DMS153 treated with DMSO at 0.1 percent for 48 hours (cell line): ENCODE data around the gene SETMAR.

Experiments used
- DNase-seq: peaks from one replicate; lab custom pipeline; 2025; ENCODE audit not compliant: unreplicated experiment; lab: John Stamatoyannopoulos, UW

SETMAR gene

DNA sequence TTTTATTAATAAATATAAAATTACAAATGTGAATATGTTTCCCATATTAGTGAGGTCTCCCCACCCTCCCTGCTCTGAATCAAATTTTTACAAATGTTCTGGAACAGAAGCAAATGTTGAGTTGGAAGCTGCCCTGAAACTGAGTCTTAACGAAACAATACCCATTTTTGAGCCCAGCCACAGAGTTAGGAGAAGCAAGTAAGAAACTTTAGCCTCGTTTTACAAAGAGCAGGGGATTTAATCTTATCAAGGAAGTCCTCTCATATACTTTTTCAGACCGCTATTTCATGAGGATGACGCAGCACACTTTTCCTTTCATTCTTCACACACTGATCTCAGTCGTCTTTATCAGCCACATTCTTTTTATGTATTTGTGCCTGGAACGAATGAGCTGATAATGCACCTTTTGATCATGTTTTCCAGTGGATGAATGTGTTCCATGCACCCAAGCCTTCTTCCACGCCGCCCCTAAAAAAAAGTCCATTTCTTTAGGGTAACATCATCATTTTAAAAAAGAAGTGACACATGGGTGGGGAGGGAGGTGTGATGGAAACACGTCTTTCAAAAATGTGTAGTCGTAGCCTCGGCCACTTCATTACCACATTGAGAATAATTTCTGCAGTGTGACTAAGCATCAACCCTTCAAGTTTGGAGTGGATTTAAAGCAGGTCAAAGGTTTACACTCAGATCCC is 48.1 kb downstream of the SETMAR start:
- no peak for DNase-seq

DNA sequence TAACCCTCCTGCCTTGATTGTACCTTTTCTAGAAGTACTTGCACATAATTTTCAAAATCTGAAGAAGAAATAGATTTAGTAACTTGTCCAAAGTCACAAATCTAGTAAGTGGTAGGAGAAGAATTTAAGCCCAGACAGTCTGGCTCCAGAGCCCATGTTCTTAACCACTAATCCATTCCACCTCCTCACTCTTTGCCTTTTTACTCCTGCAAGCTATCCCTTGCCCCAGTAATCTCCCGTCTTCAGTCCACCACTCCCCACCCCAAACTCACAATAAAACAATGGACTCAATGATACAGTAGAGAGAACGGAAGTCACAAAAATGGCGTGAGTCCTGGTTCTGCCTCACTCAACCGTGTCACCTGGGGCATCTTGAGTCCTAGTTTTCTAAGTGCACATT is 48.7 kb downstream of the SETMAR start:
- DNase-seq = no peak

DNA sequence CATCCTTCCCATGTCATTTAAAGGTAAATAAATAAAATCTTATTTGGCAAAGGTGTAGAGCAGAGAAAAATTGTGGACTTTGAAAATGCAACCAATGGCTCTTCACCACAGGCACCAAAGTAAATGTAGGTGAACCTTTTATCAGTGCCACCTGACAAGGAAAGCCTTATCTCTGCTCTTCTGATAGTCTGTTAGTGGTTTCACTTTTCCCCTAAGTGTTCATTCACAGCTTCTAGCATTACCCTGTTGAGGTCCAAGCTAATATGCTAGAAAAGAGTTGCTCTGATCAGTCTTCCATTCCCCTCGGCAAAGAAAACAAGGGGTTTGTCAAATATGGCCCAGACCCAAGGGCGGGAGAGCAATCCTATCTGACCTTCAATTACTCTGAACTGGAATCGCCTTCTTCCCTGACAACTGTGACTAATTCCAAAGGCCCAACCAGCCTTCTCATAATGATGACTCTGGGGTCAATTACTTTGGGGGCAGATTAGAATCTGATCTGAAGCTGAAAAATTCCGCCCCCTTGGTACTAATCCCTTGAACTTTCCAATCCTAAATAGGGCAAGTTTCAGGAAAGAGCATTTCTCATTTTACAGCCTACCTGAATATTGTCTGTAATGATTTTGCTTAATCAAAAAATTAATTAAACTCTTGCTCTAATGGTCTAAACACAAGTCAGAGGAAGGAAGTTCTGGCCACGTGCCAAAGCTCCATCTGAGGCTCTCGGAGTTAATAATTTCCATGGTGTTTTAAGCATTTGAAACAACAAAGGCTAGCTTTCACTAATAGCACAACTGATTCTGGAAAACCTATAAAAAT is 52.4 kb downstream of the SETMAR start:
- DNase-seq = no peak

DNA sequence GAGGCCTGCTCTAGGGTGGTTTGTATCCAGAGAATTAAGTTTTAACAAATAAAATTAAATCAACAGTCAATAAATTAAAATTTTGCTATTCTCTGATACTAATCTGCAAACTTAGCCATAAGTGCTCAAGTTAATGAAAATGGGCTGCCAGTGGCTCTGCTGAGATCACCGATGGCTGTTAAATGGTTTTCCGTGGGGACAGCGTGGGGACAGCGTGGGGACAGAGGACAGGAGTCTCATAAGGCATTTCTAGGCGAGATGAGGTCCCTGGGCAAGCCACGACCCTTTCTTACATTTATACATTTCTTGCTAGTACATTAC is 53.0 kb downstream of the SETMAR start:
- no peak for DNase-seq

DNA sequence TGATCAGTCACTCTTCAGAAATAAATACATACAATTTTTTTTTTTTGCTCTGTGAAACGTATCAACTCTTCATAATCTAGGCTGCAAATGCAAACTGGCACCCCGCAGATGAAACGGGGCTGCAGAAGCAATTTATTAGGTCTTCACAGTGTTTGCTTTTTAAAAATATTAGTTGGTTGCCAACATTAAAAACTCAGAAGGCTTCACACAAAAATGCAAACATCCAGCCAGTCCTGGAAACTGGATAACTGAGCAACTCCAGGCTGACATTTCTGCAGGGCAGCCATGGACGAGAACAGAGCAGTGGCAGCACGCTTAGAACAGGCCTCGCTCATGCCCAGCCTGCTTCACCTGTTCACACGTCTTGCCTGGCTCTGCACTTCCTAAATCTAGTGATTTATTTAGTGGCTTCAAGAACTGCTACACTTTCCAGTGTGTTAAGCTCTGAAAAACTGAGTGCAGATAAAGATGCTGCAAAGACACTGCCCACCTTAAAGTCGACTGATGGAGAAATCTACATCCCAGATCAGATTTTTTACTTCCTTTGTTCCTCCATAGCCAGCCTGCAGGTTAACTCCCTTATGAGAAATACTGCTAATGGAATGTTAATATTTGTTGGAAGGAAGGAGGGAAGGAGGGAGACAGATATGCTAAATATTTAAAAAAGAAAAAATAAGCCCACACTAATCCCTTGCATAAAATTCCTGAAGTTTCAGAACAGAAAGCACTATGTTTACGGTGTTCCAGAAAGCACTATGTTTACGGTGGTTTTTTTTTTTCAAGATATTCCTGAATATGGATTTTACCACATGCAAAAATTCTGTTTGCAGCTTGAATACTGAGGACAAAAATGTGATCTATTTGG is 53.6 kb downstream of the SETMAR start:
- DNase-seq = no peak

DNA sequence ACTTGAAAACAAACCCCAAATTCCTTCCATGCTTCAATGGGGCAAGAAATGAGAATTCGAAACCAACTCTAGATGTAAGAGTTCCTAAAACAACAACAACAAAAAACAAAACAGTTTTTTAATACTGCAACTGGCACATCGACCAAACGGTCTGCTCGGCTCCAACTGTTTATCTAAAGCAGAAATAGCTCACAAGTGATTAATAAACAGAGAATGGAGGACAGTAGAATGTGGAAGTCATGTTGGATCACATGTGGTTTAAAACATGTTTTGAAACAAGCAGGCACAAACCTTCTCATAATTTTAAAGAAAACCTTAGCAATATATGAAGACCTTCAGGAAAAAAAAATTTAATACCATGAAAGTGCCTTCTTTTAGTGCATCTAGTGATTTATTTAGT is 55.1 kb downstream of the SETMAR start:
- DNase-seq = no peak

DNA sequence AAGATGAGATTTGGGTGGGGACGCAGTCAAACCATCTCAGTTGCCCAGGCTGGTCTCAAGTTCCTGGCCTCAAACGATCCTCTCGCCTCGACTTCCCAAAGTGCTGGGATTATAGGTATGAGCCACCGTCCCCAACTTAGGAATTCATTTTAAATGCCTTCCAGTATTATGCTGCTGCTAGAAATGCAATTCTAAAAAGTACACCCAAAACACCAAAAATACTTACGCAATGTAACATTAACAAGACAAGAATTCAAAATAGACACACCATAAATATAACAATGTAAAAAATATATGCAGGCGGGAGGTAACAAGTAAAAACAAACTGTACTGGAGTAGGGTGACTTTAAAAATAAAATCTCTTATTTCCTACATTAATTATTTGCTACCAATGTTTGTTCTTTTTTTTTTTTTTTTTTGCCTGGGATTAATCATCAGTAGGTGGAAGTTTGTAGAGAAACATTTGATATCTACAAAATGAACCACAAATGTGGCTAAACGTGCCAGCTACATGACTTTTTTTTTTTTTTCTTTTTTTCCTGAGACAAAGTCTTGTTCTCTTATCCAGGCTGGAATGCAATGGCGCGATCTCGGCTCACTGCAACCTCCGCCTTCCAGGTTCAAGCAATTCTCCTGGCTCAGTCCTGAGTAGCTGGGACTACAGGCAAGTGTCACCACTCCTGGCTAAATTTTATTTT is 56.8 kb downstream of the SETMAR start:
- DNase-seq = no peak

DNA sequence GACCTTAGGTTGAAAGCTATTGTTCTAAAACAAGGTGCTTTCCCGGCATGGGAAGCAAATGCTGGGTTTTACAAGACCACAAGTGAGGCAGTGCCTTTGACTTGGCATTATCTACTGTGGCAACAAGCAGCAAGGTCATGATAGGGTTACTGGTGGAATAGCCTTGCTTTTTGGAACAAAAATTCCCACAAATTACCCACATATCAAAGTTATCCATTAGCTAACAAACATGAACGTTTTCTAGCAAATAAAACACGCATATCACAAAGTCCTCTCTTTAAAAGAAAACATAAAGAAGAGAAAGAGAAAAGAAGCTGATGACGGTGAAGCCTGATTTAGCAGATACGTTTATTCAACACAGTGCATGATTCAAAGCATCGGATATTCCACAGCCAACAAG is 57.6 kb downstream of the SETMAR start:
- DNase-seq = no peak

DNA sequence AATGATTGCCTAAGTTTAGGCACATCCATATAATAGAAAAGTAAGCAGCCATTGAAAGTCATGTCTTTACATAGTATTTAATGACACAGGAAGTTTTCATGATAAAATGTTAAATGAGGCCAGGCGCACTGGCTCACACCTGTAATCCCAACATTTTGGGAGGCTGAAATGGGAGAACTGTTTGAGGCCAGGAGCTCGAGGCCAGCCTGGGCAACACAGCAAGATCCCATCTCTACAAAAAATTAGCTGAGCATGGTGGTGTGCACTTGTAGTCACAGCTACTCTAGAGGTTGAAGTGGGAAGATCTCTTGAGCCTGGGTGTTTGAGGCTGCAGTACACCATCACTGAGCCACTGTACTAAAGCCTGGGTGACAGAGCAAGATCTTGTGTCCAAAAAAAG is 59.4 kb downstream of the SETMAR start:
- DNase-seq = no peak
